ENCODE results near the gene RABIF.
"Not testable (repeated sequence)": the region's sequence is repeated elsewhere in the genome, so short reads cannot be mapped to it uniquely, and the experiment has no call there.

Gene RABIF

GRCh38 chr1:202837746-202838262, 51.1 kb downstream of the RABIF start:
- TF ChIP-seq CTCF (IDR thresholded peaks at IDR 0.05; ENCODE audit: low read depth, low read length): no peak
- no peak overlapping the region for H3K4me3 ChIP-seq (replicated peaks in 1 of 2; ENCODE audit: low read depth in 2 of 2, low read length in 2 of 2)
- DNase-seq (ENCODE audit: low read depth in 2 of 2): no peak

- DNase-seq (ENCODE audit: low read depth in 2 of 2): no peak
- H3K4me3 ChIP-seq (replicated peaks in 1 of 2; ENCODE audit: low read depth in 2 of 2, low read length in 2 of 2): no peak overlapping the region
- TF ChIP-seq CTCF (IDR thresholded peaks at IDR 0.05; ENCODE audit: low read depth, low read length): no peak
Measured at GRCh38 chr1:202836623-202837403, 52.1 kb downstream of the RABIF start.

- TF ChIP-seq CTCF (IDR thresholded peaks at IDR 0.05; ENCODE audit: low read depth, low read length): no peak
- DNase-seq (ENCODE audit: low read depth in 2 of 2): no peak
Measured at GRCh38 chr1:202835548-202836072, 53.3 kb downstream of the RABIF start.

GRCh38 chr1:202834771-202835547, 54.0 kb downstream of the RABIF start:
- DNase-seq (ENCODE audit: low read depth in 2 of 2): no peak

More at GRCh38 chr1:202835548-202836072, 53.3 kb downstream of the RABIF start:
- H3K4me3 ChIP-seq (replicated peaks in 1 of 2; ENCODE audit: low read depth in 2 of 2, low read length in 2 of 2): no peak overlapping the region

GRCh38 chr1:202831906-202832305, 57.0 kb downstream of the RABIF start:
- H3K4me3 ChIP-seq (replicated peaks in 1 of 2; ENCODE audit: low read depth in 2 of 2, low read length in 2 of 2): no peak overlapping the region
- TF ChIP-seq CTCF (IDR thresholded peaks at IDR 0.05; ENCODE audit: low read depth, low read length): no peak
- DNase-seq (ENCODE audit: low read depth in 2 of 2): no peak

More at GRCh38 chr1:202834771-202835547, 54.0 kb downstream of the RABIF start:
- no peak overlapping the region for H3K4me3 ChIP-seq (replicated peaks in 1 of 2; ENCODE audit: low read depth in 2 of 2, low read length in 2 of 2)
- no peak for TF ChIP-seq CTCF (IDR thresholded peaks at IDR 0.05; ENCODE audit: low read depth, low read length)

GRCh38 chr1:202829223-202829622, 59.7 kb downstream of the RABIF start:
- H3K4me3 ChIP-seq (replicated peaks in 1 of 2; ENCODE audit: low read depth in 2 of 2, low read length in 2 of 2); DNase-seq (ENCODE audit: low read depth in 2 of 2): not testable (repeated sequence)

All from cardiac fibroblast (primary cell).